SK-N-SH treated with all-trans-retinoic acid at 6 μM for 48 hours (cell line): ENCODE measurements around the gene ZBTB48.

Experiments used
- ARNTL ChIP-seq: fragments of 450-650 bp; formaldehyde crosslinking; IDR thresholded peaks from 2 replicates; pipeline ENCODE4 v1.5.0; 2020; ENCODE audit warnings: low read depth, mild to moderate bottlenecking, moderate library complexity, borderline replicate concordance
- OSR1 ChIP-seq: fragments of 250-450 bp; sonication (Bioruptor Pico); IDR thresholded peaks from 2 replicates; pipeline ENCODE4 v1.8.0; 2022; ENCODE audit warnings: moderate library complexity, mild to moderate bottlenecking, inconsistent platforms
- RARB ChIP-seq: fragments of 250-450 bp; sonication (Bioruptor Pico); IDR thresholded peaks from 2 replicates; pipeline ENCODE4 v1.8.0; 2021; ENCODE audit warnings: mild to moderate bottlenecking, moderate library complexity
- ZC3H10 ChIP-seq: fragments of 250-450 bp; sonication (Bioruptor Pico); IDR thresholded peaks from 2 replicates; pipeline ENCODE4 v1.5.1; 2021; ENCODE audit warnings: mild to moderate bottlenecking, moderate library complexity
- ZFP30 ChIP-seq: fragments of 450-650 bp; formaldehyde crosslinking; IDR thresholded peaks from 2 replicates; pipeline ENCODE4 v1.5.0; 2022; ENCODE audit warnings: mild to moderate bottlenecking, moderate library complexity
- ZNF565 ChIP-seq: fragments of 450-650 bp; formaldehyde crosslinking; conservative IDR thresholded peaks from 2 replicates; pipeline ENCODE4 v1.5.0; 2020; ENCODE audit warnings: low read depth, mild to moderate bottlenecking, moderate library complexity
- TF ChIP-seq, protein P1 (sequence below): fragments of 250-450 bp; sonication (Bioruptor Pico); IDR thresholded peaks from 2 replicates; pipeline ENCODE4 v1.5.0; 2020; ENCODE audit warnings: mild to moderate bottlenecking, moderate library complexity

DNA sequence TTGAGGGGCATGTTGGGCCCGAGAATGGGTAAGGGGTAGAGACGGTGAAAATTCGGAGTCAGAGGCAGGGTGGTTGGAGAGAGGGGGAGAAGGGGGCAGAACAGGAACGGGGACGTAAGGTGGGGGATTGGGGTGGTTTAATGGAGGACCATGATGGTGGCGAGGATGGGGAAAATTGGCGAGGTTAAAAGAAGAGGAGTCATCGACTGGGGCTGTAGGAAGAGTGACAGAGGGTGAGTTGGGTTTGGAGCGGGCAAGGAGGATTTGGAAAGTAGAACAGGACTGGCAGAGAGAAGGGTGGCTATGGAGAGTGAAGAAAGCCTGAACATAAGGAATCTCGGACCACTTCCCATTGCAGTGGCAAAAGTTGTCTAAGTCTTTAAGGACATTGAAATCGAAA is 10.8 kb upstream of the ZBTB48 start:
- no peak for TF ChIP-seq ZC3H10 (CRISPR knock-in tag)
- TF ChIP-seq RARB = no peak
- TF ChIP-seq ZNF565 (CRISPR knock-in tag) = no peak
- TF ChIP-seq, protein P1, sequence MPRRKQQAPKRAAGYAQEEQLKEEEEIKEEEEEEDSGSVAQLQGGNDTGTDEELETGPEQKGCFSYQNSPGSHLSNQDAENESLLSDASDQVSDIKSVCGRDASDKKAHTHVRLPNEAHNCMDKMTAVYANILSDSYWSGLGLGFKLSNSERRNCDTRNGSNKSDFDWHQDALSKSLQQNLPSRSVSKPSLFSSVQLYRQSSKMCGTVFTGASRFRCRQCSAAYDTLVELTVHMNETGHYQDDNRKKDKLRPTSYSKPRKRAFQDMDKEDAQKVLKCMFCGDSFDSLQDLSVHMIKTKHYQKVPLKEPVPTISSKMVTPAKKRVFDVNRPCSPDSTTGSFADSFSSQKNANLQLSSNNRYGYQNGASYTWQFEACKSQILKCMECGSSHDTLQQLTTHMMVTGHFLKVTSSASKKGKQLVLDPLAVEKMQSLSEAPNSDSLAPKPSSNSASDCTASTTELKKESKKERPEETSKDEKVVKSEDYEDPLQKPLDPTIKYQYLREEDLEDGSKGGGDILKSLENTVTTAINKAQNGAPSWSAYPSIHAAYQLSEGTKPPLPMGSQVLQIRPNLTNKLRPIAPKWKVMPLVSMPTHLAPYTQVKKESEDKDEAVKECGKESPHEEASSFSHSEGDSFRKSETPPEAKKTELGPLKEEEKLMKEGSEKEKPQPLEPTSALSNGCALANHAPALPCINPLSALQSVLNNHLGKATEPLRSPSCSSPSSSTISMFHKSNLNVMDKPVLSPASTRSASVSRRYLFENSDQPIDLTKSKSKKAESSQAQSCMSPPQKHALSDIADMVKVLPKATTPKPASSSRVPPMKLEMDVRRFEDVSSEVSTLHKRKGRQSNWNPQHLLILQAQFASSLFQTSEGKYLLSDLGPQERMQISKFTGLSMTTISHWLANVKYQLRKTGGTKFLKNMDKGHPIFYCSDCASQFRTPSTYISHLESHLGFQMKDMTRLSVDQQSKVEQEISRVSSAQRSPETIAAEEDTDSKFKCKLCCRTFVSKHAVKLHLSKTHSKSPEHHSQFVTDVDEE (CRISPR knock-in tag) = no peak
- no peak for TF ChIP-seq OSR1 (CRISPR knock-in tag)
- TF ChIP-seq ARNTL (CRISPR knock-in tag) = no peak
- no peak for TF ChIP-seq ZFP30 (CRISPR knock-in tag)
